SK-N-MC (cell line): ENCODE measurements around the gene PEX5.
A peak's percentile ranks its signal among the peaks of the same experiment; 100 is the strongest.
"Not testable (repeated sequence)": the region's sequence is repeated elsewhere in the genome, so short reads cannot be mapped to it uniquely, and the experiment has no call there.

Source experiments
- DNase-seq: peaks from one replicate; pipeline ENCODE4 v3.0.0-alpha.2; 2011; ENCODE audit warnings: low read depth, low spot score
- H3K27ac ChIP-seq: fragments of 200-600 bp; sonication (generic); 2 replicates; pipeline ENCODE4 v1.5.1; 2016; ENCODE audit warnings: mixed run types
- H3K36me3 ChIP-seq: fragments of 200-600 bp; sonication (generic); 2 replicates; pipeline ENCODE4 v1.6.1; 2017; ENCODE audit warnings: antibody characterized with exemption, low read length, mixed read lengths; ENCODE audit not compliant: insufficient read depth
- H3K4me3 ChIP-seq: fragments of 200-600 bp; sonication (generic); 2 replicates; pipeline ENCODE4 v1.5.1; 2016
- H3K9ac ChIP-seq: fragments of 200-600 bp; sonication (generic); 2 replicates; pipeline ENCODE4 v1.8.0; 2017; ENCODE audit warnings: mixed run types, mixed read lengths; ENCODE audit not compliant: insufficient read length
- H3K9me3 ChIP-seq: fragments of 200-600 bp; sonication (generic); 2 replicates; pipeline ENCODE4 v1.6.1; 2017; ENCODE audit warnings: low read depth, mild to moderate bottlenecking, antibody characterized with exemption, low read length, moderate library complexity, mixed read lengths
- EZH2 ChIP-seq: fragments of 200-600 bp; sonication (generic); IDR thresholded peaks from one replicate; pipeline ENCODE4 v1.6.1; 2017; ENCODE audit warnings: antibody characterized with exemption
- FOXP2 ChIP-seq: optimal IDR thresholded peaks from 2 replicates; pipeline ENCODE3; 2011; ENCODE audit warnings: mild to moderate bottlenecking, moderate library complexity; ENCODE audit not compliant: insufficient read depth; ENCODE audit errors: extremely low read length, control extremely low read depth
- POLR2AphosphoS5 ChIP-seq: IDR thresholded peaks from 2 replicates; pipeline ENCODE4 v1.6.1; 2012; ENCODE audit warnings: mild to moderate bottlenecking, low read depth, low read length, borderline replicate concordance

The PEX5 gene

GRCh38 chr12:7176595-7176994 is 12.9 kb upstream of the PEX5 start:
- peaks cover 6% of the 10 kb centered on the region; the same call in 1 of the 2 replicates for H3K9me3 ChIP-seq
- DNase-seq: no peak
- H3K9ac ChIP-seq: no peak overlapping the region
- H3K36me3 ChIP-seq: no peaks in the 10 kb centered on the region
- no peak overlapping the region for H3K27ac ChIP-seq
- H3K4me3 ChIP-seq: no peak overlapping the region
- TF ChIP-seq FOXP2: no peak
- no peak for TF ChIP-seq EZH2
- TF ChIP-seq POLR2AphosphoS5: no peak

DNA sequence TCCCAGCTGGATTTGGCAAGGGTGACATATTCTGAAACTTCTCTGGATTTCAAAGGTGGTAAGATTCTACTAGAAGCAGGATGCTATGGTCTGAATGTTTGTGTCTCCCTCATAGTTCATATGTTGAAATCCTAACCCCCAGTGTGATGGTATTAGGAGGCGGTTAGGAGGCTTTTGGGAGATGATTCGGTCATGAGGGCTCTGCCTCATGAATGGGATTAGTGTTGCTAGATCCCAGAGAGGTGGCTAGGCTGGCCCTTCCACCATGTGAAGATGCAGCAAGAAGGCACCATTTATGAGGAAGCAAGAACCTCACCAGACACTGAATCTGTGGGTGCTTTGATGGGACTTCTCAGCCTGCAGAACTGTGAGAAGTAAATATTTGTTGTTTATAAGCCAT is 11.0 kb upstream of the PEX5 start:
- H3K9me3 ChIP-seq: no peaks in the 10 kb centered on the region
- no peak overlapping the region for H3K9ac ChIP-seq
- no peaks in the 10 kb centered on the region for H3K36me3 ChIP-seq
- H3K4me3 ChIP-seq: no peak overlapping the region
- H3K27ac ChIP-seq: no peak overlapping the region
- TF ChIP-seq FOXP2 (no peak), EZH2 (no peak), POLR2AphosphoS5 (no peak)
- DNase-seq: no peak

- no peak overlapping the region for H3K4me3 ChIP-seq
- H3K9me3 ChIP-seq: no peaks in the 10 kb centered on the region
- TF ChIP-seq EZH2: no peak
- no peak for TF ChIP-seq POLR2AphosphoS5
- no peak for TF ChIP-seq FOXP2
- DNase-seq: no peak
- H3K9ac ChIP-seq: no peak overlapping the region
- H3K27ac ChIP-seq: no peak overlapping the region
- H3K36me3 ChIP-seq: no peaks in the 10 kb centered on the region
These were observed 8.8 kb upstream of the PEX5 start for GRCh38 chr12:7180685-7181084.

- not testable (repeated sequence) for H3K4me3 ChIP-seq, H3K27ac ChIP-seq, H3K36me3 ChIP-seq, H3K9ac ChIP-seq, DNase-seq, H3K9me3 ChIP-seq
These were observed 3.4 kb upstream of the PEX5 start for GRCh38 chr12:7186058-7186457.

- peak overlapping the region; percentile 70 for H3K9ac ChIP-seq
- peak overlapping the region; percentile 99 for H3K4me3 ChIP-seq
- peak; percentile 5 for DNase-seq
- TF ChIP-seq POLR2AphosphoS5: no peak
- no peak for TF ChIP-seq FOXP2
- TF ChIP-seq EZH2: no peak
- H3K9me3 ChIP-seq: no peaks in the 10 kb centered on the region
- no peak overlapping the region for H3K27ac ChIP-seq
- peaks cover 20% of the 10 kb centered on the region; the same call in 1 of the 2 replicates for H3K36me3 ChIP-seq
These were observed 706 bp upstream of the PEX5 start for GRCh38 chr12:7188562-7189397.

DNA sequence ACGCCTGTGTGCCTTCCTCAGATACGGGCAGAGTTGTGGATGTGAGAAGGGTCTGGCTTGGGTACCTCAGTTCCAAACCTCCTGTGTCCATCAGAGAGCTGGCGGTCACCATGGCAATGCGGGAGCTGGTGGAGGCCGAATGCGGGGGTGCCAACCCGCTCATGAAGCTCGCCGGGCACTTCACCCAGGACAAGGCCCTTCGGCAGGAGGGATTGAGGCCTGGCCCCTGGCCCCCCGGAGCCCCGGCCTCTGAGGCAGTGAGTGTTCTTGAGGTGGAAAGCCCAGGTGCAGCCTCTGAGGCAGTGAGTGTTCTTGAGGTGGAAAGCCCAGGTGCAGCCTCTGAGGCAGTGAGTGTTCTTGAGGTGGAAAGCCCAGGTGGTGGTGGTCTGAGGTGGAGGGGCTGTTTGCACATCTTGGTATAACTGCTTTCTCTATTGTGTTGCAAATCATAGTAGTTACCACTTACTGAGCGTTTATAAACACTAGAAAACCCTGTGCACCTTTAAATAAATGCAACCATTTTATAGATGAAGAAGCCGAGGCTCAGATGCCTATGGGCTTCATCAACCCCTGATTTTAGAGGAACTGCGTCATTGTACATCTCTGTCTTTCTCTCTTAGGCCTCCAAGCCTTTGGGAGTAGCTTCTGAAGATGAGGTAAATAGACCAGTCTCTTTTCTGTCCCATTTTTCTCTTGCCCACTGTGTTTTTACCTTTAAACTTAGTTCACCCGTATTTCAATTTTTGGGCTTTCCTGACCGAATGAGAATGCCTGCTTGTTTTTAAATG is 976 bp downstream of the PEX5 start:
- Histone ChIP-seq H3K9ac (peak overlapping the region; percentile 78), H3K4me3 (peak overlapping the region; percentile 99), H3K27ac (no peak overlapping the region), H3K36me3 (peaks cover 21% of the 10 kb centered on the region; the same call in 1 of the 2 replicates), H3K9me3 (no peaks in the 10 kb centered on the region)
- TF ChIP-seq POLR2AphosphoS5 (no peak), EZH2 (no peak)
- DNase-seq: no peak

DNA sequence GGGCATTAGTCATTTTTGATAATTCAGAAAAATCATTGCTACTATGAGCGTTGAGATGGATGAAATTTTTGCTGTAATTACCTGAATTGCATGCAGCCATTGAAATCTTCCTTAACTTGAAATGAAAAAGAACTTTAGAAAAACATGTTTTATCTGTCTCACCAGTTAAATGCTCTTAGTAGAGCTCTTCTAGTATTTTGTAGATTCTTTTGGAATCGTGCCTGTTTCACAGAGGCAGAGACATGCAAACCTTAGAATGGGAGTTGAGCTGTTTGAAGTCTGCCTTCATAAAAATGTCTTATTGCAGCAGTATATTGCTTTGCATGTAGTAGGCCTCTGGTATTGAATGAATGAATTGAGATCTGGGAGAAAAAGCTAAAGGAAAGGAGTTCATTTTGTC is 4.2 kb downstream of the PEX5 start:
- no peak for DNase-seq
- Histone ChIP-seq H3K9ac (no peak overlapping the region), H3K4me3 (no peak overlapping the region), H3K36me3 (peaks cover 24% of the 10 kb centered on the region; the same call in 1 of the 2 replicates), H3K27ac (no peak overlapping the region), H3K9me3 (no peaks in the 10 kb centered on the region)
- TF ChIP-seq EZH2 (no peak), POLR2AphosphoS5 (no peak), FOXP2 (no peak)

DNA sequence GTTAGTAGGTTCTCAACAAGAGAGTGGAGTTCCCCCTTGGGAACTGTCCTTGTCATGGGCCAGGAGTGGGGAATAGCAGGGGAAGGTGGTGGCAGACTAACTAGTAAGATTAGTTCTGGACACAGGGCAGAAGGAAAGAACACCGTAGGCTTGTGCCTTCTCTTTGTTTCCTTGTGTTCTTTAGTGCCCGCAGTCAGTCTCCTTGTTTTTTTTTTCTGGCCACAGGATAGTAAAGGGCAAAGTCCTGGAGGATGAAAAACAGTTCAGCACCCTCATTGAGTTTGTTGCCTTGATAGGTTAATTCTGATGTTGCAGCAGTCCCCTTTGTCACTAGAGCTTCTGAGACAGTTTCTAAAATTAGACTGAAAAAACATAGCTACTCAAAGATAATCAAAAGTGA is 8.4 kb downstream of the PEX5 start:
- no peak overlapping the region for H3K4me3 ChIP-seq
- H3K36me3 ChIP-seq: peaks cover 30% of the 10 kb centered on the region; the same call in 1 of the 2 replicates
- H3K9ac ChIP-seq: no peak overlapping the region
- H3K27ac ChIP-seq: no peak overlapping the region
- TF ChIP-seq EZH2 (no peak), FOXP2 (no peak), POLR2AphosphoS5 (no peak)
- no peak for DNase-seq
- H3K9me3 ChIP-seq: no peaks in the 10 kb centered on the region

DNA sequence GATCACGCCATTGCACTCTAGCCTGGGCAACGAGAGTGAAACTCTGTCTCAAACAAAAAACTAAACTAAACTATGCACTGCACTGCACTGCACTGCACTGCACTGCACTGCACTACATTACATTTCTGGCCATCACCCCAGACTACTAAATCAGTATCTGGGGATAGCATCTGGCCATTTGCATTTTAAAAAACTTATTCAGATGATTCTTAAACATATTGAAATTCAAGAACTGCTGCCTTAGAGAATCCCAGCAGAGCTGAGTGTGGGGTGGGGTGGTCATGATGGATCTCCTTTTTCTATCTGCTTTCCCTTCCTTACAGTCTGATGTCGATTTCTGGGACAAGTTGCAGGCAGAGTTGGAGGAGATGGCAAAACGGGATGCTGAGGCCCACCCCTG is 13.6 kb downstream of the PEX5 start:
- Histone ChIP-seq H3K27ac (no peak overlapping the region), H3K9ac (no peak overlapping the region), H3K4me3 (no peak overlapping the region), H3K9me3 (no peaks in the 10 kb centered on the region), H3K36me3 (peaks cover 60% of the 10 kb centered on the region)
- no peak for TF ChIP-seq EZH2
- TF ChIP-seq POLR2AphosphoS5: no peak
- TF ChIP-seq FOXP2: no peak
- no peak for DNase-seq
